ENCODE data around the gene ZBTB20.

The ZBTB20 gene

GRCh38 chr3:114344492-114344891 lies 802.6 kb downstream of the ZBTB20 start:
- no peak for DNase-seq

- DNase-seq = no peak
Observed at GRCh38 chr3:114338651-114339357, 808.3 kb downstream of the ZBTB20 start.

- no peak for DNase-seq
Observed at GRCh38 chr3:114336857-114337256, 810.2 kb downstream of the ZBTB20 start.

GRCh38 chr3:114336122-114336697 lies 810.9 kb downstream of the ZBTB20 start:
- DNase-seq = no peak

- no peak for DNase-seq
Observed at GRCh38 chr3:114333923-114334240, 813.2 kb downstream of the ZBTB20 start.

GRCh38 chr3:114333180-114333922 lies 813.7 kb downstream of the ZBTB20 start:
- no peak for DNase-seq

GRCh38 chr3:114332342-114333179 lies 814.5 kb downstream of the ZBTB20 start:
- DNase-seq = no peak

GRCh38 chr3:114331710-114332109 lies 815.4 kb downstream of the ZBTB20 start:
- DNase-seq = no peak

- no peak for DNase-seq
Observed at GRCh38 chr3:114331007-114331406, 816.1 kb downstream of the ZBTB20 start.

GRCh38 chr3:114329823-114330222 lies 817.3 kb downstream of the ZBTB20 start:
- DNase-seq = no peak

GRCh38 chr3:114328345-114328744 lies 818.7 kb downstream of the ZBTB20 start:
- no peak for DNase-seq

- DNase-seq = no peak
Observed at GRCh38 chr3:114327665-114328064, 819.4 kb downstream of the ZBTB20 start.

- no peak for DNase-seq
Observed at GRCh38 chr3:114323546-114324254, 823.4 kb downstream of the ZBTB20 start.

- DNase-seq = no peak
Observed at GRCh38 chr3:114320246-114320645, 826.8 kb downstream of the ZBTB20 start.

GRCh38 chr3:114319453-114319852 lies 827.6 kb downstream of the ZBTB20 start:
- no peak for DNase-seq

GRCh38 chr3:114318295-114318694 lies 828.8 kb downstream of the ZBTB20 start:
- no peak for DNase-seq

- DNase-seq = no peak
Observed at GRCh38 chr3:114314282-114314681, 832.8 kb downstream of the ZBTB20 start.

GRCh38 chr3:114313426-114313825 lies 833.7 kb downstream of the ZBTB20 start:
- no peak for DNase-seq

- DNase-seq = no peak
Observed at GRCh38 chr3:114310695-114311094, 836.4 kb downstream of the ZBTB20 start.

- DNase-seq = peak; percentile 40
Observed at GRCh38 chr3:114308830-114309229, 838.3 kb downstream of the ZBTB20 start.

GRCh38 chr3:114308377-114308776 lies 838.7 kb downstream of the ZBTB20 start:
- DNase-seq = no peak

- DNase-seq = no peak
Observed at GRCh38 chr3:114307832-114308231, 839.3 kb downstream of the ZBTB20 start.
